SW 1271 (cell line): Measurements from ENCODE around the gene MFAP4.

Source experiments
- DNase-seq, 2 experiments: peaks; one replicate each; lab custom pipeline; 2025; lab: John Stamatoyannopoulos, UW

MFAP4 gene

DNA sequence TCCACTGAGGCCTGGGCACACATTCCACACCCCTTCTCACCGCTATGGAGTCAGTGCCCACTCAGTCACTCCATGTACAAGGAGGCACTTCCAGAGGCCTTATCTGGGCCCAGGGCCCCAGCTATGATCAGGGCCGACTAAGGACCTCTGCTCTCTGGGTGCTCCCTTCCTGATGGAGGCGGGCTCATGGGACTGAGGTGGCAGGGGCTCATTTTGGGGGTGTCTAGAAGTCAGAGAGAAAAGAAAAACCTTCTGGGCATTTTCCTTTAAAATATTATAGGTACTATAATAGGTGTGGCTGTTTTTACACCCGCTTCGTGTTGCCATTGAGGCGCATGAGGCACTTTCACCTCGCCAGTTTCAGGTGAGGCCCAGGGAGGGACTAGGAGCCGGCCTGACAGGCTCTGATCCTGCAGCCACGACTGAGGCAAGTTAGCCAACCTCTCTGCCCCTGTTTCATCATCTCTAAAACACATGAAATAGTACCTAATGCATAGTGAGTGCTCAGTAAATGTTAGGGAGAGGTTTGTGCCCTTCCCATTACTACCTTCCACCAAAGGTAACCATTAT lies 38.8 kb downstream of the MFAP4 start:
- DNase-seq: no peak

DNA sequence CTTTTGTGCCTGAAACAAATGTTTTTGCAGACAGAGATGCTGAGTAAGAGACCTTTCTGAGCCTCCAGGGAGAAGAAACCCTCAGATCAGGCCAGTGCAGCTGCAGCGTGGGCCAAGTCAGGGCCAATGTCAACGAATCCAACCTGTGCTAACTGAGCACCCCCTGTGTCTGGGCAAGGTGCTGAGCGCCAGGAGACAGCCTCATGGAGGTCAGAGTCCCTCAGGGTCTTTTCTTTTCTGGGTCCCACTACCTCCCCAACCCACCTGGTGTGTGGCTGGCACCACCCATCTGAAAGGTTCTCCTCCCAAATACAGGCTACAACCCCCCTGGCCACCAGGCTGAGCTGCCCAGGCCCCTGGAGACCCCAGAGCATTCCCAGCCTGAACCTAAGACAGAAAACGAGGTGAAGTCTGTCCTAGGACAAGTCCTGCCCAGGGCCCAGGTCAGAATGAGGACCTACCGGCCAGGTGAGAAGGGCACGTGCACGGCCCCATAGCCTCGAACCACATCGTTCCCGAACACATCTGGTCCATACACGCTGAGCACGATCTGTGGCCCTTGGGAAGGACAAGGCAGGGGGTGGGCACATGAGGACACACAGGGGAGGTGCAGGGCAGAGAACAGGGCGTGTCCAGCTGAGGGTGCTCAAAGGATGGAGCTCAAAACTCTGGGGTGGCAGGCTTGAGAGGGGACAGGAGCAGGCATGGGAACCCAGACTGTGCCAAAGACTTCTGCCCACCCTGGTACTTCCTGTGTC lies 39.5 kb downstream of the MFAP4 start:
- DNase-seq: no peak

DNA sequence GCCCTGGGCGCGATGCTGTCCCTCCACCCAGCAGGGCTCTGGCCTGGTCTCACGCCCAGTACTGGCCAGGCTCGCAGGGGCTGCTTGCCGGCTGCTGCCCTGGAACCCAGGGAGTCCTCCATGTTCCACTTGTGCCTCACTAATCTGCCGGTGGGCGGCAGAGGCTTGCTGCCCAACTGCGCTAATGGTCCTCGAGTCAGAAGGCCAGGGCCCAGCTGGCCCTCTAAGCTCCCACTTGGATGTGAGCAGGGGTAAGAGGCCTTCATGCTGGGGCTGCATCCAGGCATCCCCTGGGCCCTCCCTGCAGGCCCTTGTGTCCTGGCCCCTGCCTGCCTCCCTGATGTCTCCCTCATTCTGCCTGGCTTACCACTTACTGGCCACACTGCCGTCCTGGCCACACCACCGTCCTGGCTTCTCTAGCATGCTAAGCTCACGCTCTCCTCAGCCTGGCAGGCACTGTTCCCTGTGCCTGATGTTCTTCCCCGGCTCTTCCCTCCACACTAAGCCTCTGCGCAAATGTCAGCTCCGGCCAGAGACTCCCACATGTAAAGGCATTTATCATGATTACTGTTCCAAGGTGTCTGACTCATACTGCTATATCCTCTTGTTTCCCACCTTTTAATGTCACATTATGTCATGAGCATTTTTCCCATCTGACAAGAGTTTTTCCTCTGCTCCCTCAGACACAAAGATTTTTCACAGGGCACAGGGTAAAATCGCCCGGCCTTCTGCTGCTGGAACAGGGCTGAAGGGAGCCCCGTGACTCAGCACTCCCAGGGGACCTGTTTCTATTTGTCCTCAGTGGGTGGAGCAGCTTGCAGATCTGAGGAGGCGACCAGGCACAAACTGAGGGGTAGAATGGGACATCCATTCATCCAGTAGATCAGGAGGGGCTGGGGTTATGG lies 40.4 kb downstream of the MFAP4 start:
- DNase-seq: no peak

DNA sequence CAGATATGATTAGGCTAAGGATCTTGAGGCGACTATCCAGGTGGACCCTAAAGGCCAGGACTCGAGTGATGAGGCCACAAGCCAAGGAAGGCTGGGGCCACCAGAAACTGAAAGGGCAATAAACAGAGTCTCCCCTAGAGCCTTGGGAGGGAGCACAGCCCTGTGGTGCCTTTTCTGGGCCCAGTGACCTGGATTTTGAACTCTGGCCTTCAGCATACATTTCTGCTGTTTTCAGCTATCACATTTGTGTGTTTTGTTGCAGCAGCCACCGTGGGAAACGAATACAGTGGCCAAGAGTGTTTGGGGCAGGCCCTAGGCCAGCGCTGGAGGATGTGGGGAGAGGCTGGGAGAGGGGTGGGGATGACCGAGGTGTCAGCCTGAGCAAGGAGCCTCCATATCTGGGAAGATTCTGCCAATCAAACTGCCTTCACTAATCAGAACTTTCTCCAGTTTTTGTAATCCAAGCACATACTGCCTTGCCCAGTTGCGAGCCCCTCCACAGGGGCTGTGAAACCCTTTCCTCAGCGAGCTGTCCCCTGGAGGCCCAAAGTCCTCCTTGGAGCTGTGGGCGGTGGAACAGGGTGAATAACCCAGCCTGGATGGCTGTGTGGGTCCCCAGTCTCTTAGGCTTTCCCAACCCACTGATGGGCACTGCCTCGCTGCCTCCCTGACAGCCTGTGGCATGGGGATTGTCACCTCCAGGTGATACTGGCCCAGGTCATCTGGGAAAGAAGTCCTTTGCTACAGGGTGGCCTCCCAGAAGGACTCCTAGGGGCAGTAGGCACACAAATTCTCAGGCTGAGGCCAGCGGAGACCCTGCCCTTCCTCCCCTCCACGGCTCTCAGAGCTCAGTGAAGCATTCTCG lies 41.3 kb downstream of the MFAP4 start:
- no peak for DNase-seq

DNA sequence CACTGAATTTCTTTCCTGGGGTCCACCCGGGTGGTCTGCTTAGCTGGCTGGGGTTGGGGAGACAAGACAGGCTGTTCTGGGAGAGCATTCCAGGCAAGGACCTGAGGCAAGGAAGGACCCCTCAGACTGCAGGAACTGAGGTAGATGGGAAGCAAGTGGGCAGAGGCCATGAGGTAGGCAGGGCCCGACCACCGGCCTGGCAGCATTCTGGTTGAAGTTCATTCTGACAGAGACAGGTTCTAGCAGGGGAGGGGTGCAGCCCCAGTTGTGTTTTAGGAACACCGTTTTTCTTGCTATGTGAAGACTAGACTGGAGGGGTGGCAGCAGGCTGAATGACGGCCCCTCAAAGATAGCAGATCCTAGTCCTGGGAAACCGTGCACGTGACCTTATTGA lies 41.9 kb downstream of the MFAP4 start:
- no peak for DNase-seq

DNA sequence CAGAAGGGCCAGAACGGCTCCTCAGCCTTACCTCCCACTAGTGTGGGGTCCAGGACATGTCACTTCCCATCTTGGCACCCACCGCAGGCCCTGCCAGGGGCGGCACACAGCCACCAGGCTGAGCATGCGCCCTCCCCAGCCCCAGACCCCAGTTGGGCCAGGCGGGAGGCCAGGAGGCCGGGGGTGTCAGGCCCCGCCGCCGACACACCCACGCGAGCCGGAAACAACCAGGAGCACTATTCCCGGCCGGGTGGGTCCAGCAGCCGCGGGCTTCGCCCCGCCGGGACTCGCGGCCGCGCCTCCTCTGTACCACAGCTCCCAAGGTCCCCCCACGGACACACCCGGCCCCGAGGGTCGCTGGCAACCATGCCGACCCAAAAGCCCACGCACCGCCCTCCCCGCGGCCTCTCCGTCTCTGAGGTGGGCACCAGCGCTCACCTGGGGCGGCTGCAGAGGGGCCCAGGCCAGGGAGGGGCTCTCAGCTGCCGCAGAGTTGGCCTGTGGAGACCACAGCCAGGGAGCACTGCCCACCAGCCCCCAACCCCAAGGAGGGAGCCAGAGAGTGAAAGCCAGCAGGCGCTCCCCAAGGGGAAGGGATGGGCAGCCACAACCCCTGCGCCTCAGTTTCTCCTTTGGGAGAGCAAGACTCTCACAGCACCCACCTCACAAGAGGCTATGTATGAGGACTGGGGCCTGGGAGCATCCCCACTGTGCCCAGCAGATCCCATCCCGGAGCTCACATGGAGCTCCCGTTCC lies 42.5 kb downstream of the MFAP4 start:
- no peak for DNase-seq

DNA sequence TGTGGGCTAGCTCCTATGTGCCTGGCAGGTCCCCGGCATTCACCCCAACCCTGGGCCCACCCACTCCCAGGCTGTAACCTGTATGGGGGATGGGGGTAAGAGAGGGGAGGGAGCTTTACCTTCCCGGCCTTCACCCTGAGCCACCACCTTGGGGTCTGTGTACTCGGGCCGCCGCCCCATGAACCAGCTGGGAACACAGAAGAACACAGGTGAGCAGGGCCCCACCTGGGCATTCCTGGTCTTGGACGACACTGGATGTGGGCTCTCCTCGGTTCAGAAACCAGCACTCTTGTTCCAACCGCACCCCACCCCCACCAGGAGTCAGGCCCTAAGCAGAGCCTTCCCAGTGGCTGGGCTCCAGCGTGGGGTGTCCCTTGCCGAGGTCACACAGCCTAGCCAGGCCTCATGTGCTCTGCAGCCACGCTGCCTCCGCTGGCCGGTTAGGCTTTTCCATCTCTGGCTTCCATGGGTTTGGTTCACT lies 43.3 kb downstream of the MFAP4 start:
- DNase-seq: no peak

DNA sequence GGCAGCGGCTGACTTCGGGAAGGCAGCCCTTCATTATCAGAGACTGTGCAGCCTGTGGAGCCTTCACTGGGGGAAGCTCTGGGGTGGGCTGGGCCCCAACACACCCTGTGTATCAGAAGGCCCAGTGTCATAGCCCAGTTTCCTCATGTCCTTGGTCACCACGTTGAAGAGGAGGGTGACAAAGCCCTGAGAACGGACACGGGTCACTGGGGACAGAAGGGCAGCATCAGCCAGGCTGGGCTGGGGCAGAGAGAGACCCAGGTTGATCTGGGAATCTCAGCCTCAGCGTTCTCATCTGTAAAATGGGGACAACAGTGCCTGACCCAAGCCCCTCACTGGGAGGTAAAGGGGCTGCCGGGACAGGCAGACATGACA lies 43.7 kb downstream of the MFAP4 start:
- no peak for DNase-seq

DNA sequence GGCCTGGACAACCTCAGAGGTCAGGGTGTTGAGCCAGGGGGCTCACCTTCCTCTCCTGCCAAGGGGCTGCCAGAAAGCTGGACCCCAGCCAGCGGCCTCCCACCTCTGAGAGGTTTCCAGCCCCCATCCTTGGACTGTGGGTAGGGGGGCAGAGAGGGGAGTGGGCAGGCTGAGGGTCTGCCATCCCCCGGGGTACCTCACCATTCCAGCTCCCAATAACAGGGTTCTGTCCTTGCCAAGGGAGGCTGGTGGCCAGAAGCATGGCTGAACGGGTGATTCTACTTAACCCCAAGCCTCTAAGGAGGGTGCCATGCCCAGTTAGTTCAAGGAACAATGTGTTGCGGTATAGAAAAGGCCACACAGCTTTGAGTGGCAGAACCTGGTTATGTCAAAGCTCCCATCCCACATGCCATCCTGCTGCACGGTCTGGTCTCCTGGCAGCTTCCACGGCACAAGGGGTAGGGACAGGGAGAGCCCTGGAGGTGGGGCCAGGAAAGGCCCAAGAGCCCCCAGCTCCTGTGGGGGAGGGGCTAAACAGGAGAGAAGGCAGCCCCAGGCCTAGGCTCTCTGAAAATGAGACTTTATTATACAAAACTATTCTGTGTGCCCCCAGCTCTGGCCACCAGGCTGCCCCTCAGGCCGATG lies 44.3 kb downstream of the MFAP4 start:
- no peak for DNase-seq

DNA sequence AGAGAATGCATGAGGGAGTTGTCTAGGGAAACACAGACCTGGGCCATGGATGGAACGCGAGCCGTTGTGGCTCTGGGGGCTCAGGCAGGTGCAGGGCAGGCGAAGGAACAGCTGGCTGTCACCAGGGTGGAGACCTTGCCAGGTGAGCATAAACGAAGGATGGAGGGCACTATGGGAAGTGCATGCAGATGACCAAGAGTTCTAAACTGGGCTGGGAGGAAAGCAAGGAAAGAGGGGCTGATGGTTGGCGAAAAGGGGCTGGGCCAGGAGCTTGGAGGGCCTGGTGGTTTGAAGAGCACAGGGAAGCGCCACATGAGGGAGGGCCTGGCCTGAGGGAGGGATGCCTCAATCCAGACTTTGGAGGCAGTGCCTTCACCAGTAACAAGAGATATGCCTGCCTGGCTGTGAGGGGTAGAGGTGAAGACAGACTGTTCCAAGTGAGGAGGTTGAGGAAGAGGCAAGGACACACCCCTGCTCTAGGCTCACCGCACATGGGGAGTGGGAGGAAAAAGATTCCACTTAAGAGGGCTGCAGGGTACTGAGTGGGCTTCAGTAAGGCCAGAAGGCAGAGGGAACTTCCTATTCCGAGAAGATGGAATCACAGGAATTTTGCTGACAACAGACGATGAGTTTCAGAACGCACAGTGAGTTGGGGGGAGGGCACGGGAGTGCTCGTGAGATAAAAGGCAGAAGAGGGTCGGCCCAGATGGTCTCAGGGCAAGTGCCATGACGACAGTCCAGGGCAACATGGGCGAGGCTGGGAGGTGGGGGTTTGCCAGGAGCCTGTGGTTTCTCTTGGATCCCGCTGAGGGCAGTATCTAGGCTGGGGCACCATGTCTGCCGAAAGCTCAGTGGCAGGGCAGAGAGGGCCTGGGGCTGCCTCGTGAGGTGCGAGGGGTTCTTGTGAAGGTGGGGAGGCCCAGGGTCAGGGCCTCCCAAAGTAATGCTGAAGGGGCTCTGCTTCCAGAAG lies 45.1 kb downstream of the MFAP4 start:
- DNase-seq: no peak

DNA sequence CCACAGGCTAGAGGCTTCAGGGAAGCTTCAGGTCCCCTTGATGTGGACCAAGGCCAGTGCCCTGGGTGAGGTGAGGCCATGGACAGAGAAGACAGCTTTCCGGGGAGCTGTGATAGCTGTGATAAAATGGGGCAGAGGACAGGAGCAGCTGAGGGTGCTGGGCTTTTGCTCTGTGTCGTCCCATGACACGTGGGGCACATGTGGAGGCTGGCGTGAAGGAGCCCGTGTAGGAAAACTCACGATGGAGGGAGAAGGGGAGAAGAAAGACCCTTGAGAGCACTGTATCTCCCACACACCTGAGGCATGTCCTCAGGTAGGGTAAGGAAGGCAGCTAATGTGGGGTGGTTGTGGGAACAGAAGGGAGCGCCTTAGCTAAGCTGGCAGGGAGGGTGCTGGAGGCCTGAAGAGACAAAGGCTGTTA lies 45.8 kb downstream of the MFAP4 start:
- no peak for DNase-seq

DNA sequence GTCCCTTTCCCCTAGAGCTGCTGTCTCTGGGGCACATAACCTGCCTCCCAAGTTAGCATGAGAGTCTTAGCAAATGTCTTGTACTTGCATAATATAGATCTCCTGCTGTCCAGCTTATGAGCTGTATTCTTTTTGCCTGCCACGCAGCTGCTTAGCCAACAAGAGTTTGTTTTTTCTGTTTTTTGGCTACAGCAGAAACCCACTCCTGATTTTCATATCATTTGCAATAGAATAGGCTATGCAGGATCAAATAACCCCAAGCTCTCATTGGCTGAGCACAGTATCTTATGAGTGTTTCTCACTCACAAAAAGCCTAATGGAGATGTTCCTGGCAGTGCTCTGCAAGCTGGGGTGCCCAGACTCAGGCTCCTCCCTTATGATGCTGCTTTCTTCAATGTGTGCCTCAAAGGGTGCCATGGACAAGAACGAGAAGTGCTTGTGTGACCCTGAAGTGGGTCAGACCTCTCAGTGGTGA lies 47.6 kb downstream of the MFAP4 start:
- no peak for DNase-seq

DNA sequence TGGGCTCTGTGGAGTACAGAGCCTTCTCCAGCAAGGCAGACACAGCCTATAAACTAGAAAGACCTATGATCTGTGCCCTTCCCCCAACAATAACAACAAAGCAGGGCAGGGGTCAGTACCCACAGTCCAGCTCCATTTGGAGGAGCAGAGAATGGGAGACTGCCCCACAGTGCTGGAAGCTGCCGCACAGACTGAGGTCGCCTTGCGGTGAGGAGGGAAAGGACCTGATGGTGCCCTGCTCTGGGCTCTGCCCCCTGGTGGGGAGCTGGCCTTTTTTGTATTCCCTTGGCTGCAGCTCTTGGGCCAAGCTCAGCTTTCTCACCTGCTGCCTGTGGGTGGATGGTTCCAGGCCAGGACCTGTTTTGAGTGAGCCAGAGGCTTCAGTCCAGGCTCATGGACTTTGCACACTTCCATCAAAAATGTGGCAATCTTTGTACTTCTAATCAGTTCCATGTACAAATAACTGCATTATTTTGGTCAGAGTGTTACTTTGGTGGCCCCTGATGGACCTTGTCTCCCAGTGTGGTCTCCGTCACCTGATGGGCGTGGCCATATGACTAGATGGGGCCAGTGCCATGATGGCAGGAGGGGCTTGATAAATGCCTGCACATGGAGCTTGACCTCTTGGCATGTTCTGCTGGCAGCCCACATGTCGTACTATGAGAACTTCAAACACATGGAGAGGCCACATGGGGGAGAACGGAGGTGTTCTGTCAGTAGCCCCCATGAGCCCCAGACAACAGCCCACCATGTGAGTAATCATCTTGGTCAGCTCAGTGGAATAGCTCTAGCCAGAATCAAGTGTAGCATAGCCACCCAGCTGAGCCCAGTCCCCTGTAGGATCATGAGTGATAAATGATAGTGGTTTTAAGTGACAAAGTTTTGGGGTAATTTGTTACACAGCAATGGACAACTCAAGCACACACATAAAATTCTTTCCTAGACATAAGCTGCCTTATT lies 48.7 kb downstream of the MFAP4 start:
- peak; percentile 31 to 55 for DNase-seq

DNA sequence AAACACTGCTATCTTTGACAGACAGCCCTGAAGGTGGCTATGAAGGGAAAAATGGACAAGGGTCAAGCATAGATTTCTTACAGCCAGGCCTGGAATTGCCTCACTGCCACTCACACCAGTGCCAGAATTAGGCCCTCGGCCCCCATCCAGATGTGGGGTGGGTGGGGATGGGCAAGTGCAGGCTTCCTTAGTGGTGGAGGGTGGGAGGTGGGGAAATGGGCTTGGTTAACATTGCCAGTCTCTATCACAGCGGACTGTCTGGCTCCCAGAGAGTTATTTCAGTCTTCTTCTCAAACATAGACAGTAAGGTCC lies 49.3 kb downstream of the MFAP4 start:
- DNase-seq: no peak

DNA sequence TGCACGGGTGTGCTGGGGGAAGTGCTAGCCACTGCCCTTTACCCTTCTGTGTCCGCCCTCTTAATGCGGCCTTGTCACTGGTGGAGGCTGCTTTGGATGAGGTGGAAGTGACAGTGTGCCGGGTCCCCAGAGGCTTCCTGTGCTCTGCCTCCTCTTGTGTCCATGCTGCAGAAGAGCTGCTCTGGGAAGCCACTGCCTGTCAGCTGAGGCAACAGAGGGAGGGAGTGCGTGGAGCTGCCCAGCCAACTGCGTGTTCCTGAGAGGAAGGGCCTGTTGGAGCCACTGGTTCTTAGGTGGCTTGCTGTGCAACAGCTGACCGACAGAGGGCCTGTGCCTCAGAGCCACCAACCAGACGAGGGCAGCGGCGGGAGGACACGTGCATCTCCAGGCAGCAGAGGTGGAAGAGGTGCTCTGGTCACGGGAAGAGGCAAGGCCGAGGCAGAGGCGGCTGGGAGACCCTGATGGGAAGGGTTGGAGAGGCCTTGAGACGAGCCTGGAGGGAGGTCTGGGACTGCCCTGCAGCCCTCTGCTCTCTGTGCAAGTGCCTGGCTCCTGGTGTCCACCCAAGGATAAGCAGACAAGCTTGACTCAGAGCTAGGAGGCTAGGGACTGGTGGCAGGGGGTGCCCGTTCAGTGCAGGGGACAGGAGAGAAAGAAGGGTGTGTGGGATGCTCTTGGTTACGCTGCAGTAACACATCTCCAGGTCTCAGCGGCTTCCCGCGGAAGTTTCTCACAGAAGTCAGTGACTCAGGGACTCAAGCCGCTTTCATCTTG lies 49.9 kb downstream of the MFAP4 start:
- DNase-seq: no peak

DNA sequence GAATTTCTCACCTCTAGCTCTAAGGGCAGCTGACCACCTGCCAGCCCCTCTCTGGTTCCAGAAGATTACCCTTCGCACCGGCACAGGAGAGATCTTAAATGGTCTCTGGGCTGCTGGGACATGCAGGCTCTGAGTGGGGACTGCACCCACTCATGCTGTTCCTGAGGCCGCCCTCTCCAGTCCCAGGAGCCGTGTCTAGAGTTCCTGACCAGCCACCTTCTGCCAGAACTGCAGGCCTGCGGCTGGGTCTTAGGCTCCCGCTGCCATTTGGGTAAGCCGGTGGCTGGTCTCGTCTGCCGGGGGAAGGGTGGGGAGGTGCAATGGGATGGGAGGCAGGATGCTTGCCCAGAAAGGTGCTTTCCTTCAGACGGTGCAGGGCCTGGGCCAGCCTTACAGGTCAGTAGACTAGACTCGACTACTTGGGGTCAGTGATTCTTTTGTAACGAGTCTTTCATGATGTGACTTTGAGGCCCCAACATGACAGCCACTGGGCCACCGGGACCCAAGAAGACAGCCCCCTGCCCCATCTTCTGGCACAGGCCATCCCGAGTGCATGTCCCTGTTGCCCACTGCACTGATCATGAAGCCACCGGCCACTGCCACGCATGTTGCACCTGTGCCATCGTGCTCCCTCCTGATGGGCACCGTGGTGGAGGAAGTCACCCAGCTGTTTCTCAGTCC lies 50.9 kb downstream of the MFAP4 start:
- DNase-seq: no peak

DNA sequence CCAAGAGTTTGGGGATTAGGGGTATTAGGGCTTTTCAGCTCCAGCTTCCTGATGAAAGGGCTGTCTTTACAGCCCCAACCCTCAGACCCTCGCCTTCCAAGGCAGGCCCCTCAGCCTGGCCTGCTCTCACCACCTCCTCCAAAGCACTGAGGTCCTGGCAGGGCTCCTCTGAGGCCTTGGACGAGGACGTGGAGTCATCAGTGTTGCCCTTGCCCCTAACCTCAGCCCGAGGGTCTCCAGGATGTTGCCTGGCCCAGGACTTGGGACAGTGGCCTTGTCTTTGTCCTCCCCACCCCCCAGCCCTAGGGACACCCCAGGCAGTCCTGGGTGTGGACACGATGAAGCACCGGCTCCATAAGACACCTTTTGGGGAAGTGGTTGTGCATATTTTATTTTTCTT lies 52.7 kb downstream of the MFAP4 start:
- DNase-seq: no peak
